ENCODE measurements around the gene EMILIN3.

EMILIN3 gene

DNA sequence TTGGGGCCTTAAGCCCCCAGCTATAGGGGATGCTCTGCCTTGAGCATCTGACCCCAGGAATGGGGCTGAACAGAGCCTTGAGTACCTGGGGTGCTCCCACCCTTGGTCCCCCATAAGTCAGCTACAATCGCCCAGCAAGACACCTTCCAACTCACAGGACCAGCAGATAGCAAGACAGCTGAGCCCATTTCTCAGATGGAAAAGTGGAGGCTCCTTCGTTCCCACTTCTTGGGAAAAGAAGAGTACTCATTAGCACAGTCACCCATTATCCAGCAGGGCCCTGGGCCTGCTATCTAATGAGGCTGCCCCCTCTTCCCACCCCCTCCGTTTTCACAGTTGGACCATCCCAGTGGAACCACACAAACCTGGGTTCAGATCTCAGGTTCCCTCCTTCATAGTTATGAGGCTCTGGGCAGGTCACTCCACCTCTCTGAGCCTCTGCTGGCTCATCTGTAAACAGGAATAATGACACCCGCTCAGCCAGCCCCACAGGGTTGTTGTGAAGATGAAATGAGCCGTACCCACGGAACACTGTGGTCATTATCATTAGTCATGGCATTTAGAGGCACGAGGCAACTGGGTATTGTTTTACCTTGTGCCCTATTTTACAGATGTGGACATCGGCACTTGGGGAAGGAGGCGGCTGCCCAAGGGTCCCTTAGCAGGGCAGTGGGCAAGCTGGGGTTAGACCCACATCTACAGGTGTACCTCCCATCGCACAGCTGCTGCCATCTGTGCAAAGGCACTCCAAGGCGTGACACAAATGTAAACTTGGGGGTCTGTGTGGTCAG lies 21.5 kb downstream of the EMILIN3 start:
- DNase-seq, result no peak

DNA sequence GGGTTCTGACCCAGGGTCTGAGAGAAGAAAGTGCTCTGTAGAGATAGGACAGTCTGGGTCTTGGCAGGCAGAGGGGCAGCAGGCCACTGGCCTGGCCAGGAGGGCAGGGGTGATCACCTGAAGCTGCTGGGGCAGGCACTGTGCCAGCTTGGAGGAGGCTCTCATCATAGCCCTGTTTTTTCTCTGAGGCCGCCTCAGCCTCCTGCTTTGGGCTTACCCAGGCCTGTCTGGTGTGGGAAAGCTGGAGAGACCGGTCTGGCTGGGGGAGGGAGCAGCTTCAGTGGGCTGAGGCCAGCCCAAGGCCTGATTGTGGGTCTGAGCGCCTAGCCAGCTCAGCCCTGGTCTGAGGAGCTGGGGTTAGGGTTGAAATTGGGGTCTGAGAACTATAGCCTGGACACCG lies 22.1 kb downstream of the EMILIN3 start:
- DNase-seq, result no peak

DNA sequence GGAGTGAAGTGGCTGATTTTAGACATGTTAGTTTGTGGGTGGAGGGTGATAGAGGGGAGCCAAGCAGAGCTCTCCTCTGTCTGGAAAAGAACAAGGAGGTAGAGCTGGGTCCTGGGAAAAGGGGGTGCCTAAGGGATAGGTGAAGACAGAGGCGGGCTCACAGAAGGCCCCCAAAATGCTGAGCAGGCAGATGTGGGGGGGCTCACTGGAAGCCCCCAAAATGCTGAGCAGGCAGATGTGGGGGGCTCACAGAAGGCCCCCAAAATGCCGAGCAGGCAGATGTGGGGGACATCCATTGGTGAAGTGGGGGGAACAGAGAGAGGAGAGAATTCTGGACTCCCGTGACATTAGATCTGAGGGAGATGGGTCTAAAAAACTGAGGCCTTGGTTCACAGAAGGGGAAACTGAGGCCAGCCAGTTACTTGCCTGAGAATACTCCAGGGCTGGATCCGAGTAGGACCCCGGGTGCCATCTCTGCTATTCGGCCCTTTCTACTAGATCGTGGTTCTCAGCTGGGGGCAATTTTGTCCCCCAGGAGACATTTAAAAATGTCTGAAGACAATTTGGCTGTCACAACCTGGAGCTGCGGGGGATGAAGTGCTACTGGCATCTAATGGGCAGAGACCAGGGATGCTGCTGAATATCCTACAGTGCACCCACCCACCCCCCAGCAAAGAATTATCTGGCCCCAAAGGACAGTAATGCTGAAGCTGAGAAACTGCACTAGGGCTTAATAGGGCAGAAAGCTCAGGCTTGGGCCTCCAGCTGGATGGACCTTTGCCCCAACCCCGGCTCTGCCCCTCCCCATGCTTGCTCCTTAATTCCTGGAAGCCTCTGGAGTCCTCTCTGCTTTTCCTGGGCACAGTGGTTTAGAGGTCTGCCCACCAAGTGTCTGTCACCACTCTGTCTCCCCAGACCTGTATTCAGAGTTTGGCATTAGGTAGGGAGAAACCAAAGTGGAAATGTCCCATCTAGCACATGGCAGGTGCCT lies 23.8 kb downstream of the EMILIN3 start:
- DNase-seq, result no peak

DNA sequence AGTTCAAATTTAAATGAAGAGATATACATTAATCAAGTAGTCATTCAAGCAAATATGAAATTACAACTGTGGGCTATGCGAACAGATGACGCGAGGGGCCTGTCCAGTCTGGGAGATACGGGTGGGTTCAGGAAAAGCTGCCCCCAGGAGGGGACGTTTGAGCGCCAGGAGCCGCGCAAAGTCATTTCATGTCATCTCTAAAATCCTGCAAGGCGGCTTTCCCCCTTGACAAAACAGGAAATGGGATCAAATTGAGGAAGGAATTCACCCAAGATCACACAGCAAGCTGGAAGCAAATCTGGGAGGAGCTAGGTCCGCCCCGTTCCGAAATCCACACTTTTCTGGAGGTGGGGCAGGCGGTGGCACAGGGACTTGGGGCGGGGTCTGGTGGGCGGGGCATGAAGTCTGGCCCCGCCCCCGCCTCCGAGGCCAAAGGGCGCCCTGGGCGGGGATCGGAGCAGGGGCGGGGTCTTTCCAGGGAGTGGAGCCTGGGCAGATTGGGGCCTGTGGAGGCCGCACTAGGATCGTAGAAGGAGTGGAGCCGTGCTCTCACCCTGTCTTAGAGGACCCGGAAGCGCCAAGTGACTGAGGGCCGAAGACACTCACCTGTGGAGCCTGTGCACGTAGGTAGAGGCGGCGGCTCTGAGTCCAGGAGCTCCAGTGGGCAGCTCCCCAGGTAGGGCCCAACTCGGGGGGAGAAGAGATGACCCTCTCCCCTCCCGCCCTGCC lies 26.1 kb downstream of the EMILIN3 start, which contains the start of gene LPIN3:
Gene LPIN3, plus strand, starts transcription at position 495 of the 729 bp plus-strand sequence. CDS start 4,983 bp downstream, outside the sequence.
- peak; percentile 32 for DNase-seq

DNA sequence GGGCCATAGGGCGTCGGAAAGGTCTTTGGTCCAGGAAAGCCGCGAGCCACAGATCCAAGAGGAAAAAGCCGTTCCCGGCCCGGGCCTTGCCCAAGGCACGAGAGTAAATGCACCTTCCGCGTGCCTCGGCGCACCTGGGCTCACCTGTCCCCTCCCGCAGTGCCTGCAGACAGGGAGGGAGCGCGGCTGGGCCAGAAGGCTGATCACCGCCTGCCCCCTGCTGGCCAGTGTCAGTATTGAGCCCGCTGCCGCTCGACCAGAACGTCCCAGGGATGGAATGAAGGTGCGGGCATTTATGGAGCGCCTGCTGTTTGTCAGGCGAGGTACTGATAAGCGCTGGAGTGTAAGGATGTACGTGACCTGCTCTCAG lies 26.7 kb downstream of the EMILIN3 start:
- peak; percentile 61 for DNase-seq

DNA sequence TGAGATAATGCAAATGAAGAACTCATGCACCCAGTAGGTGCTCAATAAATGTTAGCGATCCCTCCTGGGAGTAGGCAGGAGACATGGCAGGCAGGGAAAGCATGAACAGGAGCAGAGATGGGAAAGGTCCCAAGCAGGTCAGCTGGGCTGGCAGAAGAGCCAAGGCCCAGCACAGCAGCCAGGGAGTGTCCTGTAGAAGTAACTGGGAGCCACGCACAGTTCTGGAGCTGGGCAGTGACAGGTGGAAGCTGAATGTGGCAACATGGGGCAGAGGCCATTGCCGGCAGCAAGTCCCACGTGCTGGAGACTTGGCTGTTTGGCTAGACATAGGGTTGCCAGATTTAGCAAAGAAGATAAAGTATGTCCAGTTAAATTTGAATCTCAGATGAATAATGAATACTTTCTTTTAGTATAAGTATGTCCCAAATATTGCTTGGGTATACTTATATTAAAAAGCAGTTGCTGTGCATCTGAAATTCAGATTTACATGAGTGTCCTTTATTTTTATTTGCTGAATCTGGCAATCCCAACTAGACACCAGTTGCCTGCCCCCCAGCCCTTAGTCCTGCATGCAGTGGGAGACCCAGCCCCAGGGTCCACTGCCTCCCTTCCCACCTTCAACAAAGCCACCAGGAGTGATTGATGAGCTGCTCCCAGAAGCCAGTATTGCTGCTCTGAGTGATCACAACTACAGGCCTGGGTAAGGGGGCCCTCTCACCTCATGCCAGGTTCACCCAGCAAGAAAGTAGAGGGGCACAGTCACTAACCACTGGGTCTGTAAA lies 29.7 kb downstream of the EMILIN3 start:
- DNase-seq, result no peak

DNA sequence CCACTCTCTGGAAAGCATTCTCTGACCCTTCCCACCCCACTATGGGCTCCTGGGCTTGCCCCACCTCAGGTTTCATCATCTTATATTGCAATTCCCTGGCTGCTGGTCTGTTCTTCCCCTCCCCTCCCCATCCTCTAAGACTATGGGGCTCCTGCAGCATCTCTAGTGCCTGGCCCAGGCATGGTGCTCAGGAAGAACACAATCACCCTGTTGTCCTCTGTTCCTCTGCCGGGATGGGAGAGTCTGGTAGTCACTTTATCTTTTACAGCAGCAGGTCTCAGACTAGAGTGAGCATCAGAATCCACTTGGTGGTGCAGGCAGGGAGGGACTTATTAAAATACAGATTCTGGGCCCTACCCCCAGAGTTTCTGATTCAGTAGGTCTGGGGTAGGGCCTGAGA lies 31.0 kb downstream of the EMILIN3 start:
- DNase-seq, result no peak

DNA sequence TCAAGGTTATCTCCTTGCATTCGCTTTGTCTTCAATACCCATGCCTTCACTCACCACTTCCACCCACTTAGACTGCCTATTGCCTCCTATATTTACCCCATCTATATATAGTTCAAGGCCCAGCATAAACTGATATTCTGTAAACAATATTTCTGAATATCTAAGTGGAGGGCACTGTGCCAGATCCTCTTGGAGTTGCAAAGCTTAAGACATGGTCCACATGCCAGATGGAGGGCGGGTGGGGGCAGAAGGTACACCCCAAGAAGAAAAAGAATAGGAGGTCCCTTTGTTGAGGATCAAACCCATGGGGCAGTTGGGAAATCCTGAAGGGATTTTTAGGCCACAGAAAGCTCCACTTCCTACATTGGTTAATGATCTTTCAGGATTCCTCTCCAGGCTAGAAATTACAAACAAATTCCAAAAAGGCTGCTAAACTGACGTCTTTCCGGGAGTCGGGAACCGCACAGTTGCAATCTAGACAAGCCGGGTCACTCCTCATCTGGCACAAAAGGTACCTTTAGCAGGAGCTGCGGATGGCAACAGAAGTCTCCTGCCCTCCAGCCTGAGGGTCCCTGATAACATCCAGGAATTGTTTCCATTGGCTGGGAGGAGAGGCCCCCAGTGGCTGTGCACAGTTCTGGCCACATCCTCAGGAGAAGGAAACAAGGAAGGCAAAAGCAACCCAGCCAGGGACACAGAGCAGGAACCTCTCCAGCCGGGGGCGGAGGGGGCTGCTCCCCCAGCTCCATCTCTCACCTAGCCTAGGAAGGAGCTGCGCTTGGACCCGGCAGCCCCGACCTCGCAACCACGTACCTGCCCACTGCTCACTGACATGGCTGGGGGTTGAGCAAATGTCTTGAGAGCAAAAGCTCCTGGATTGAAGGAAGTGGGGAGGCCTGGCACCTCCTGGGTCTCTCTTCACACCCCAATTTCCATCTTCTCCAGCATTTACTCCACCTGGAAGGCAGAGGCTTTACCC lies 31.9 kb downstream of the EMILIN3 start:
- DNase-seq, result no peak

DNA sequence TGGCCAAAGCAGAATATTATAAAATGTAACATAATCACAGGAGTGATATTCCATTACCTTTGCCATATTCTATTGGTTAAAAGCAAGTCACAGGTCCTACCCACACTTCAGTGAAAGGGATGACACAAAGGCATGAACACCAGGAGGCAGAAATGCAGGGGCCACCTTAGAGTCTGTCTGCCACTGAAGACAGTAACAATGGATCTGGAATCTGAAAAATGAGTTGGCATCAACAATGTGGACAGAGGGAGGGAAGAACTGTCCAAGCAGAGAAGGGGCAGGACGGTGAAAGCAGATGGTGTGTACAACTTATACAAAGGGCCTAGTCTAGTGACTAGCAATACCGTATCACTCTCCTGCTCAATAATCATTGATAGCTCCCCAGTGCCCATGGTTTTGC lies 32.6 kb downstream of the EMILIN3 start:
- no peak for DNase-seq

DNA sequence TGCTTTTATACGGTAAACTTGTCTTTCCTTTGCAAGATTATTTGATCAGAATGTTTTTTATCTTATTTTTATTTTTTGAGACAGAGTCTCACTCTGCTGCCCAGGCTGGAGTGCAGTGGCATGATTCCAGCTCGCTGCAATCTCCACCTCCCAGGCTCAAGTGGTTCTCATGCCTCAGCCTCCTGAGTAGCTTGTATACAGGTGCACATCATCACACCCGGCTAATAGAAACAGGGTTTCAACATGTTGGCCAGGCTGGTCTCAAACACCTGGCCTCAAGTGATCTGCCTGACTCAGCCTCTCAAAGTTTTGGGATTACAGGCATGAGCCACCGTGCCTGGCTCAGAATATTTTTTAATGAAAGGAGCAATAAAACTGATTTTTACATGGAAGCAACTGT lies 34.9 kb downstream of the EMILIN3 start:
- no peak for DNase-seq

DNA sequence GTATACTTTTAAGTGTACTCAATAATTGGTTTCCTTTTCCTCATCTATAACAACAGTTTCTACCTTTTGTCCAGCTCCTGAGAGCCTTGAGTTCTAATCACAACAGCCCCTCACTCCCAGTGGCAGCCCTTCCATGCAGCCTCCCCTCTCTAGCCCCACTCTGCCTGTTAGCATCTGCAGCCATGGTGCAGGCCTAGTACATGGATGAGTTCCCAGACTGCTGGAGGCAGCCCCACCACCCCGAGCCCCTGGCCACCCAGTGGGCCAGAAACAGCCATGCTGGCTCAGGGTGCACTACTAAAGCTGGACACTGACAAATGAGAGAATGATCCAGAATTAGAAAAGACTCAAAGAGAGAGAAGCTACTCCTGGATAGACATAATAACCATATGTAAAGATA lies 35.7 kb downstream of the EMILIN3 start:
- no peak for DNase-seq

DNA sequence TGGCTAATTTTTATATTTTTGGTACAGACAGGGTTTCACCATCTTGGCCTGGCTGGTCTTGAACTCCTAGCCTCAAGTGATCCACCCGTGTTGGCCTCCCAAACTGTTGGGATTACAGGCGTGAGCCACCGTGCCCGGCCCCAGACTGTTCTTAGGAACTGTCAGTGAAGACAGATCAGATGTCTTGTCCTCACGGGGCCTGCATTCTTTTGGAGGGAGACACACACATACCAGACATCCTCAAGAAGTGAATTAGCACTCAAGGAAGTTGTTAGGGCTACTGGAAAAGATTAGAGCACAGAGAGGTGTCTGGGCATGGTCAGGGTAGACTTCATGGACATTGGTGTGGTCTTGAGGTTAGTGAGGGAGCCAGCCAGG lies 36.3 kb downstream of the EMILIN3 start:
- DNase-seq, result no peak

DNA sequence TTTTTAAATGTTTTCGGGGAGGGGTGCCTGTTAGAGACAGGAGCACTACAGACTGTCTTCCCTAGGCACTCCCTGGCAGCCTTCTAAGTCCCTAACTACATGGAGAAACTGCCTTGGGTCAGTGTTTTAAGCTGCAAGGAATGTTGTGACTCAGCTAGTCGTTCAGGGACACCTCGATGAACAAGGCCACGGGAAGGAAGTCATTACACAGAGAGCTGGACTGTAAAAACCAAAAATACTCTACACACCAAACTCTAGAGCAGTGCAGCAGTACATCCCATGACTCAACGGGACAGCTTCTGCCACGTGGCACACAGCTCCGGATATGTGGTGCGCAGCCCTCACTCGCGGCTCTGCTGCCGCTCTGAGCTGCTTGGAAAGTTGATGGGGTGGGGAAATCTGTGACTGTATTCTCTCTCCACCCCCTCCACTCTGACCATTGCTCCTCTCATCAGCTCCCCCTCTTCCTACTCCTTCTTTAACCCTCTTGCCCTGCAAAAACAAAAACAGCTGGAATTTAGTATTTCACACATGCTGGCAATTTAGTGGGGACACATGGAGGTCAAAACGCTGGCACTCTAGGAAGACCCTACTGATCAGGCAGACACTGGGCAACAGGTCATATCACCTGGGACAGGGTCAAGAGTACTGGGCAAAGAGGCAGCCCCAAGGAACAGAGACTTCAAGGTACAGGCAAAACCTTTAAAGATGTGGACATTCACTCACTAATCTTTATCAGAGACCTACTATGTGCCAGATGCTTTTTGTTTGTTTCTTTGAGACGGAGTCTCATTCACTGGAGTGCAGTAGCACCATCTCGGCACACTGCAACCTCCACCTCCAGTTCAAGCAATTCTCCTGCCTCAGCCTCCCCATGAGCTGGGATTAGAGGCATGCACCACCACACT lies 36.9 kb downstream of the EMILIN3 start:
- no peak for DNase-seq

DNA sequence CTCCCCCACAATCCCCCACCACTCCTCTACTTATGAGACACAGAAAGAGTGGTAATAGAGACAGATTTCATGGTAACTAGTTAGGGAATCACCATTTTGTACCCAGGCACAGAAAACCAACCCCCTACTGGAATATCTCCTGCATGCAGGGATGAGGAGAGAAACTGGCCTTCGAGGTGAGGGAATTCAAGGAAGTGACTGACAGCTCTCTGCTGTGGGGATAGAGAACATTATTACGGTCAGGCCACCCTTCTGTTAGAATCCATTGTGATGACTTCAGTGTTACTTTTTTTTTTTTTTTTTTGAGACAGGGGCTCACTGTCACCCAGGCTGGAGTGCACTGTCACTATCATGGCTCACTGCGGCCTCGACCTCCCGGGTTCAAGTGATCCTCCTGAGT lies 39.4 kb downstream of the EMILIN3 start:
- no peak for DNase-seq

DNA sequence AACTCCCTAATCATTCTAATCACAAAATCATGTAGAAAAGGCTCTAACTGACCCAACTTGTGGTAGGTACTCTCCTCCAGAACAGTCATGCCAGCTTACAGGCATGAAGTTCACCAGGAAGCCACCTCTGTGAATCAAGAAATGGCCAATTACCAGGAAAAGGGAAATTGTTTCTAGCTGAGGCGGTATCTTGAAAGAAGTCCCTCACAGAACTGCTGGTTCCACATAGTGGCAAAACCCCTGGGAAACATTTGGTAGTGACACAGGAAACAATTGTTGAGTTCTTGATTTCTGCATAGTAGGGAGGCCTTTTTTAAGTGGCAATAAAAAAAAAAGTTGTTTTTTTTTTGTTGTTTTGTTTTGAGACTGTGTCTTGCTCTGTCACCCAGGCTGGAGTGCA lies 45.6 kb downstream of the EMILIN3 start:
- no peak for DNase-seq

DNA sequence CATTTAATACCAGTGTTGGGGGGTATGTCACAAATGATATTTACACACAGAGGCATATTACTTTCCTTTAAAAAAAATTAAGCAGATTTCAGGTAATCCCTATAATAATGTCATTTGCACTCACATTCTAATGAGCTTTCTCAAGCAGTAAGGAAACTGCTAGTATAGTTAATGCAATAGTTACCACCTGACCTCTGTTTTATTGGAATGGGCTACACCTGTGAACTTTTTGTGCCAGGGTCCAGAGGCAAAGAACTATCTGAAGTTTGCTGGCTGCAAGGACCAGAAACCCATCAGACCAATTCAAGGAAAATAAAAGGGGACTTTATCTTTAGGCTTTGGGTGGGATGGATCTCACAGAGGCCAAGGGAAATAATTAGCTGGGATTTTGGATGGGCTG lies 46.2 kb downstream of the EMILIN3 start:
- no peak for DNase-seq

DNA sequence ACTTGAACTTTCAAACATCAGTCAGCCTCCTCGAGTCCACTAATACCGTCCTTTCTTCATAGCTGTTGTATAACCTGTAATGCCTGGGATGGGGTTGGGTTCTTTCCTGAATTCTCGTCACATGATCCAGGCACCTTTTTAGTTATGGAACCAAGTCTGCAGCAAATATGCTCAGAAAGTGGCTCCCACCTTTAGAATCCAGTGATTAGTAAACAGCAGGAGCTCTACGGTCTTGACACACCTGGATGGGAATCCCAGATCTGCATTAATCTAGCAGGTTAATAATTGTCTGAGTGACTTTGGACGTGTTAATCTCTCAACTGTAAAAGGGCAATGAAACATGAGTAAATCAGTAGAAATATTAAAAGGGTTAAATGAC lies 48.4 kb downstream of the EMILIN3 start:
- no peak for DNase-seq

DNA sequence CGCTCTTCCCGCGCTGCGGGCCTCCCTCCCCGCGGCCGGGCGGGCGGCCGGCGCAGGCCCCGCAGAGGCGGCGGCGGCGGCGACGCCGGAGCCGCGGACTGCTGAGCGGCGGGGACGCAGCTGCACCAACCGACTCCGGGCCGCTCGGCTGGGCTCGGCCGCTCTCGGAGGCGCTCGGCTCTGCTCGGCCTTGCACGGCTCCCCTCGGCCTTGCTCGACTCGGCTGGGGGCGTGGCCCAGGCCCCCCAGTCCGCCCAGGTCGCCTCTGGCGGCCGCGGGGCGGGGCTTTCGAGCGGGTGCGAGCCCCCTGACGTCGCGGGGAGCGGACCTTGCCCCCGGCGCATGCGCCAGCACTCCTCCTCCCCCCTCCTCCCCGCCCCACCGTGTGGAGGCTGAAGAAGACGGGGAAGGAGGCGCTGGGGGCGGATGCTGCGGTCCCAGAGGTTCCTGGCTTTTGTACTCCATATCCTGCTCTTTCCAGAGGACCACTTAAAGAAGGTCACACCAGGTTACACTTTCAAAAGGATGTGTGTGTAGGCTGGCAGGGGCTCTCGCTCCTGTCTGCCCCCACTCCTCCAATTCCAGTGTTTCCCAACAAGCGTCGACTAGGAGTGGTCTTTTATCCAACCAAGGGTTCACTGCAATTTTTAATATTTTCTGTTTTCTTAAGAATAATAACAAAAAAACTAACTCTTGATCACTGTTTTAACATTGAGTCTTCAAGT lies 48.9 kb downstream of the EMILIN3 start, which contains the start of gene ZHX3:
Gene ZHX3, minus strand, starts transcription at position 186 of the 725 bp plus-strand sequence. CDS start 112,815 bp downstream, outside the sequence.
- DNase-seq, result peak; percentile 95

Measured in NCI-H1436 (cell line).